RPMI7951 (cell line): Measurements from ENCODE around the gene RHOD. TPM values are rescaled to one million over a fixed set of nuclear protein-coding genes. Genes with fewer than 3 reads are reported as not detected.

Experiments
- DNase-seq: peaks from one replicate; pipeline ENCODE4 v3.0.0-alpha.2; 2012; ENCODE audit warnings: low read depth
- total RNA-seq: library from RNA; depleted of rRNA; stranded (reverse); fragments of >200 nt; shearing (Covaris generic); gene quantifications from 2 replicates; pipeline ENCODE4 v1.2.3, GENCODE V29; 2014

RHOD gene
- total RNA-seq, 1 experiment from 2014 or later, result 3.1 TPM

GRCh38 chr11:67062526-67063373, 6.1 kb downstream of the RHOD start:
- DNase-seq, result no peak

- DNase-seq, result no peak
Measured at GRCh38 chr11:67066333-67066709, 9.7 kb downstream of the RHOD start.

- peak; percentile 66 for DNase-seq
Measured at GRCh38 chr11:67071420-67072284, 15.0 kb downstream of the RHOD start.

GRCh38 chr11:67072295-67072694, 15.6 kb downstream of the RHOD start:
- no peak for DNase-seq

- no peak for DNase-seq
Measured at GRCh38 chr11:67073908-67074307, 17.3 kb downstream of the RHOD start.

- DNase-seq, result no peak
Measured at GRCh38 chr11:67076202-67076601, 19.6 kb downstream of the RHOD start.

GRCh38 chr11:67079065-67079705, 22.5 kb downstream of the RHOD start:
- DNase-seq, result no peak

GRCh38 chr11:67082071-67082791, 25.6 kb downstream of the RHOD start:
- no peak for DNase-seq

- DNase-seq, result peak; percentile 29
Measured at GRCh38 chr11:67083786-67084366, 27.2 kb downstream of the RHOD start.

- no peak for DNase-seq
Measured at GRCh38 chr11:67085617-67086016, 29.0 kb downstream of the RHOD start.

GRCh38 chr11:67090717-67091116, 34.1 kb downstream of the RHOD start:
- DNase-seq, result no peak

GRCh38 chr11:67095214-67095507, 38.5 kb downstream of the RHOD start:
- no peak for DNase-seq

- no peak for DNase-seq
Measured at GRCh38 chr11:67098799-67099429, 42.3 kb downstream of the RHOD start.

- DNase-seq, result no peak
Measured at GRCh38 chr11:67099831-67100324, 43.2 kb downstream of the RHOD start.

- no peak for DNase-seq
Measured at GRCh38 chr11:67102664-67103063, 46.0 kb downstream of the RHOD start.

GRCh38 chr11:67105964-67106363, 49.3 kb downstream of the RHOD start:
- no peak for DNase-seq

- no peak for DNase-seq
Measured at GRCh38 chr11:67111261-67111660, 54.6 kb downstream of the RHOD start.

- DNase-seq, result no peak
Measured at GRCh38 chr11:67113231-67113721, 56.6 kb downstream of the RHOD start.

GRCh38 chr11:67114275-67114896, 57.7 kb downstream of the RHOD start:
- DNase-seq, result no peak

GRCh38 chr11:67116758-67117105, 60.1 kb downstream of the RHOD start:
- DNase-seq, result no peak
